Left hindlimb (tissue), 1 donor: ENCODE measurements around the gene RNF7.
A peak's percentile ranks its signal among the peaks of the same experiment; 100 is the strongest.
"Not testable (repeated sequence)": the region's sequence is repeated elsewhere in the genome, so short reads cannot be mapped to it uniquely, and the experiment has no call there.

Experiments used
- DNase-seq: peaks from one replicate; pipeline ENCODE4 v3.0.0-alpha.2; 2018

Gene RNF7

DNA sequence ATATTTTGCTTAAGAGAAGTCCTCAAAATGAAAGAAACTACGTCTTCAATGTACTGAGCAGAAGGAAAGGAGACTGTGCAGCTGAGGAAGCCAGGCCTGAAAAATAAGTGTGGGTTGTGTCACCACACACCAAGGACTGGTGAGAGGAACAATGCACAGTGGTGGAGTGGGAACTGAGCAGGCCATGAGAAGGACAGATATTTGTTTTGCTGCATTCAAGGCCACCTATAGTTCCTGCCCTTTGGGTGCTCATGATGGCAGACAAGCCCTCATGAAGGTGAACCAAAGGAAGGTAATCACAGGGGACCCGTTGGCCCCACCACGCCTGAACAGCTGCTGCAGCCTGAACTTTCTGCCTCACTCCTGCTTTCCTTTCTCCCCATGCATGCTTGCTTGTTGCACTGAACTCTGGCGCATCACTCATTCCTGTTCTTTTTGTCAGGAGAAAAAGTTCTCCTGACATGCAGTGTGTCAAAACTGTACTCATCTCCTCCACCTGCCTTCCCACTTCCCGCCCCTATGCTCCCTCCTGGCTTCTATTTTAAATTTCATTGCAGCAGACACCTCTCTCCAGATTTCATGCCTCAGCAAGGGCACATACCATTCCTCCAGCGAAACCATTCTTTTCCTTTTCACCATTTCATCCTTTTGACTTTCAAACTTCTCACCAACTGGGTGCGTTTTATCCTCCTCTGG, 2.2 kb upstream of the RNF7 start:
- no peak for DNase-seq

DNA sequence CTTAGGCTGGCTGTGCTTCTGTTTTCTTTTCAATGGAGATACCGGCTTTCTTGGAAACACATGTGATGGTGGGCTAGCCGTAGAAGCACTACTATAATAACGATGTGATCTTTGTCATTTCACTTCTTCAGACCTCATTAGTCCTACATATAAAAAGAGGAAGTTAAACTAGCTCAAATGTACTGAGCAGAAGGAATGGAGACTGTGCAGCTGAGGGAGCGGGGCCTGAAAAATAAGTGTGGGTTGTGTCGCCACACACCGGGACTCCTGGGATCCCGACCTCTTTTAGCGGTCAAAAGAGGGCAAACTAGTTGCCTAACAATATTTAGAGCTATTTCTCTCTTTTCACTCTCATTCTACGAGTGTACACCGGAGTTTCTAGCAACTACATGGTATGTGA, 1.0 kb upstream of the RNF7 start:
- DNase-seq, result no peak

DNA sequence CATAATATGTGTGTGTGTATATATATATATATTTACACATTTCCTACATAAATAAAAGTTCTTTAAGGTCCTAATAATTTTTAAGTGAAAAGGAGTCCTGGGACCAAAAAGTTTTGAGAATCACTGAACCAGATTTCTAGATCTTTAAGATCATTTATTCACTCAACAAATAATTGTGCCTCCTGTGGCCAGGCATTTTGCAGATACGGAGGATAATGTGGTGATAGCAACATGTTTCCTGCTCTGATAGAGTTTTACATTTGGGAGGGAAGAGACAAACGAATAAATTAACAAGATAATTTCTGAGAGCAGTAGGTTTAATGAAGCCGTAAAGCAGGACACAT, 448 bp upstream of the RNF7 start:
- no peak for DNase-seq

DNA sequence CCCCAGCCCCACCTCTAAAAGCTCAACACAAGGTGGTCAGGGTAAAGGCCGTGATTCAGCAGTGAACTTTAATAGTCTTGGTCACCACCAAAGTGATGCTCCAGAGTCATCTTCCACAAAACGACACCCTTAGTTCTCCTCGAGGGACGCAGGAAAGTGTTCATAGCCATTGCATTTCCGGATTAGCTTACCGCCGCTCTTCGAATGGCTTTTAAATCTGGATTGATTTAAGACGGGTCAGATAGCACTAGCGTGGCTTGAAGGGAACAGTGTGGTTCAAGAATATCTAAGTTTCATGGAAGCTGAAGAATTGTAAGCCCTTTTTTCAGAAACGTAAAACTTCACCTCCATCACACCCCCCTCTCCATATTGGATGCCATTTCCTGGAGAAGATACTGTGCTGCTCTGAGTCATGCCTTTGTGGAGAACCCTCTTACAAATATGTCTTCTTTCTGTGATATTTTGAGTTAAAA, 829 bp downstream of the RNF7 start:
- peak; percentile 34 for DNase-seq

DNA sequence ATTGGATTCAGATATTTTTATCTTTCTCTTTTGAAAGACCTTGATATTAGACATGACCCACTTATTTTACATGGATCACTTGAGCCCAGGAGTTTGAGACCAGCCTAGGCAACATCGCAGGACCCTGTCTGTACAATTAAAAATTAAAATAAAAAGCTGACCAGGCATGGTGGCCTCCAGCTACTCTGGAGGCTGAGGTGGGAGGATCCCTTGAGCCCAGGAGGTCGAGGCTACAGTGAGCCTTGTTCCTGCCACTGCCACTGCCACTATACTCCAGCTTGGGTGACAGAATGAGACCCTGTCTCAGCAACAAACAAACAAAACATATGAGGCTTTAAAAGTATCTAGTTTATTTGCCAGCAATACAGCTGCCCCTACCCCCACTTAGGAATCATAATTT, 1.6 kb downstream of the RNF7 start:
- DNase-seq, result no peak

DNA sequence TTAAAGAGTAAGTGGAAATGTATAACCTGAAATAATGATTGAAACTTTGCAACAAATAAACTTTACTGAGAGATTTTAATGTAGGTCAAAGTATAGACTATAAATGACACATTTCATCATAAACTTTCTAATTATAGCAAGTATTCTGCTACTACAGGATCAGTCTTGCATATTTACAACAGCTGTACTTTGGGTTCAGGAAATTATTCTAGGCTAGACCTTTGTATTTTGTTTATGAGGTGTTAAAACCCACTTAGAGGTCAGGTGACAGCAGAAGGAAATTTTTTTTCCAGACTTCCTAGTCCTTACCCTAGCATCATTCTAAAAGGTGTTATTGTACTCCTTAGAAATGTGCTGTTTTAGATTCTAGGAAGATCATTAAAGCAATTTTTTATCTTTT, 2.3 kb downstream of the RNF7 start:
- DNase-seq, result no peak

DNA sequence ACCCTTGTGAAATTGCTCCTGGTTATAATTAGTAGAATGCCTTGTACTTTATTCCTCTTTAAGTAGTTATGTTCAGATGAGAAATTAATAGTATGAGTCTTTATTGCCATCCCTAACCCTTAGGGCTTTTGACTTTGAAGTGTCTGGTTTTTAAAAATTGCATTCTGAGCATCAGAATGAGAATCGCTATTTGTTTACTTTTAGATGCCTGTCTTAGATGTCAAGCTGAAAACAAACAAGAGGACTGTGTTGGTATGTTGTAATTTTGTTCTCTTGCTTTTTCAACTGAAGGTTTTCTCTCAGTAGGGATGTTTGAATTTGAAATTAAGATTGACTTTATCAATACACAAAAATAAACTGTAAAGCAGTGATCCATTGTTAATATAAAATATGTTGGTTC, 5.2 kb downstream of the RNF7 start:
- no peak for DNase-seq

DNA sequence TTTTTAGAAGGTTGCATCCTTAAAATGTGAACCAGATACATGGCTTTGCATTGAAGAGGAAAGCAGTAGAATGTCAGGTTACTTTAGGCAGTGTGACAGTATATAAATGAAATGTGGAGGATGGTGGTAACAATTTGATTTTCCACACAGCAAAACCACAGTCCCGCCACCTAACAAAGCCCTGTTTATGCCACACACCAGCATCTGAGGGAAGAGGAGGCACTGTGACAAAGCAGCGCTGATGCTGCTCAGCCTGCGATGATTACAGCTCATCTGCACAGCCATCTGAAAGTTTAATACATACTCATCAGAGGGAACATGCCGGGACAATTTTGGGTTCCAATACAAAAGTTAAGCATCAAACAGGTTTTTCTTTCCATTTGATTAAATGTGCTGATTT, 8.9 kb downstream of the RNF7 start:
- no peak for DNase-seq

DNA sequence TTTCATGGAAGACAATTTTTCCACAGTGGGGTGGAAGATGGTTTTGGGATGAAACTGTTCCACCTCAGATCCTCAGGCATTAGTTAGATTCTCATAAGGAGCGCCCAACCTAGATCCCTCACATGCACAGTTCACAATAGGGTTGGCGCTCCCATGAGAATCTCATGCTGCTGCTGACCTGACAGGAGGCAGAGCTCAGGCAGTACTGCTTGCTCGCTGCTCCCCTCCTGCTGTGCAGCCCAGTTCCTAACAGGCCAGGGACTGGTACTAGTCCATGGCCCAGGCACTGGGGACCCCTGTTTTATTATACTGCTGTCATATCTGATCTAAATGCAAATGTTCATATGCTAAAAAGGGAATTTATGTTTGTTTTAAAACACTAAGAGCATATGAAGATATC, 15.3 kb downstream of the RNF7 start:
- DNase-seq, result no peak

DNA sequence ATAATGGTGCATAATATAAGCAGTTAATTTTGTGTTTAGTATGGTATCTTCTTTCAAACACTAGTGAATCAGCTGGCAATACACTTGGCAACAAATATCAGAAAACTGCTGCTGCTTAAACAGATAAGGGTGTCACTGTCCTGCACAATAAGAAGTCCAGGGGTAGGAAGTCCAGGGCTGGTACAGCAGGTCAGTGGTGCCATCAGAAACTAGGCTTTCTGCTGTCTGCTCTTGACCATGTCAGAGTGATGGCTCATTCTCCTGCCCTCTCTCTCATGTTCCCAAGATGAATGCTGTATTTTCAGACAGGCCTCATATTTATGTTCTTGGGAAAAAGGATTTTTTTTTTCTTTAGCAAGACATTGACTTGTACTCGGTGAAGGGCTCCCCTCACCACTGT, 15.9 kb downstream of the RNF7 start:
- DNase-seq, result no peak

DNA sequence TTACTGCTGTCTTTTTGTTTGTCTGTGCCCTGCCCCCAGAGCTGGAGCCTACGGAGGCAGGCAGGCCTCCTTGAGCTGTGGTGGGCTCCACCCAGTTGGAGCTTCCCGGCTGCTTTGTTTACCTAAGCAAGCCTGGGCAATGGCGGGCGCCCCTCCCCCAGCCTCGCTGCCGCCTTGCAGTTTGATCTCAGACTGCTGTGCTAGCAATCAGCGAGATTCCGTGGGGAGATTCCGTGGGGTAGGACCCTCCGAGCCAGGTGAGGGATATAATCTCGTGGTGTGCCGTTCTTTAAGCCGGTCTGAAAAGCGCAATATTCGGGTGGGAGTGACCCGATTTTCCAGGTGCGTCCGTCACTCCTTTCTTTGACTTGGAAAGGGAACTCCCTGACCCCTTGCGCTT, 24.5 kb downstream of the RNF7 start:
- DNase-seq, result not testable (repeated sequence)

DNA sequence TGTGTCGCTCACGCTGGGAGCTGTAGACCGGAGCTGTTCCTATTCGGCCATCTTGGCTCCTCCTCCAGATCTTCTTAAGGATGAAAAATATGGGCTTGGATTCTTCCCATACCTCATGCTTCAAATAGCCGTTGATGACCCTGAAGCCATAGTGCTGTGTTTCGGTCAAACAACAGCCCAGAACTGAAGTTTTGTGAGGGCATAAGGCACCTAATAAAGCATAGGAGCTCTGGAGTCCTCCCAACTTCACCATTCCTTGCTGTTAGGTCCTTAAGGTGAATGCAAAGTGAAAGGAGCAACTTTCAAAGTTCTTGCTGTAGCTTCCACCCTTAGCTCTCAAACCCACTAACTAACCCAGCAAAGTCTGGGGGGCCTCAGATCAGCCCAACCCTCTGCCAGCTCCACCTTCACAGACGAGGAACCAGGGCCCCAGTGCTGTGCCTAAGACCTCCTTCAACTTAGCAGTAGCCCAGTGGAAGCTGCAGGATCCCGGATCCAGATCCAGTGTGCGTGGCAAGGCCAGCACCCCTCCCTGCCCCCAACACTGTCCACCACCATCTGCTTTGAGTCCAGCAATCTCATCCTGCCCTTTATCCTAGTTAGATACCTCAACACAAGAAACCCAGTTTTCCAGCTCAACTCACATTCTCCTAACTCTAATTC, 25.1 kb downstream of the RNF7 start, which contains the start of gene GRK7:
Gene GRK7 (plus strand): TSS at position 321 of the 663 bp plus-strand sequence. CDS start 14,877 bp downstream, outside the sequence.
- DNase-seq, result no peak

DNA sequence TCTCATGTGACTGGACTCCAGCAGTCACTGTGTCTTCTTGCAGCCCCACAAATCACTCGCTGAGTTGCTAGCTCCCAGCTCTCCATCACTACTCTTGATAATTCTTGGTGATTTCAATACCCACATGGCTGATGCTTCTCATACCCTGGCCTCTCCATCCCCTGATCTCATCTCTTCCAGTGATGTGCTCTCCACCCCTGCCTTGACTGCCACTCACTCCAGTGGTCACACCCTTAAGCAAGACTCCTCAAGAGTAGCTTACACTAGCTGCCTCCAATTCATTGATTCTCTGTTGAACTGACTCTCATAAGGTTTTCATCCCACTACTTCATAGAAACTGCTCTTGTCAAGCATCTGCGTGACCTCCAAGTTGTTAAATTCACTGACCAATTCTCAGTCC, 25.9 kb downstream of the RNF7 start:
- DNase-seq, result no peak

DNA sequence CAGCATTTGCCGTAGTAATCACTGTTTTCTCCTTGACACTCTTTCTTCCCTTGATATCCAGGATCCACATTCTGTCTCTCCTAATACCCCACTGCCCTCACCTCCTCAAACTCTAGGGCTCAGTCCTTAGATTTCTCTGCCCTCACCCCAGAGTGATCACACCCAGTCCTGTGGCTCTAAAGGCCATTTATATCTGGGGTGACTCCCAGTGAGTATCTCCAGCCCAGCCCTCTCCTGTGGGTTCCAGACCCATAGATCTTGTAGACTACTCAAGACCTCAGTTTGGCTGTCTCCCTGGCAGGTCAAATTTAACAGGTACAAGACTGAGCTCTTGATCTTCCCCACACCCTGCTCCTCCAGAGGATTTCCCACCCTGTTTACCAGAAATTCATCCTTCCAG, 26.4 kb downstream of the RNF7 start:
- DNase-seq, result no peak

DNA sequence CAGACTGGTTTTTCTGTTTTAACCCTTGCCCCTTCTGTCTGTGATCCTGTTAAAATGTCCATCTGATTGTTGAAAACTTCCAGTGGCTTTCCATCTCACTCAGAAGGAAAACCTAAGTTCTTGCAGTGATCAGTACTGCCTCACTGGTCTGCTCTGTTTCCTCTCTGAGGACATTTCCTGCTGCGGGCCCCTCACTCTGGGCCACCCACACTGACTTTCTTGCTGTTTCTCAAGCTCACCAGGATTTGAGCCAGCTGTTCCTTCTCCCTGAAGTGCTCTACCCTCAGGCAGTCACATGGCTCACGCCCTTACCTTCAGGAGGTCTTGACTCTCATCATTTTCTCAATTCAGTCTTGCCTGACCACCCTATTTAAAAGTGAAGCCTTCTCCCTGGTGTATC, 26.9 kb downstream of the RNF7 start:
- no peak for DNase-seq

DNA sequence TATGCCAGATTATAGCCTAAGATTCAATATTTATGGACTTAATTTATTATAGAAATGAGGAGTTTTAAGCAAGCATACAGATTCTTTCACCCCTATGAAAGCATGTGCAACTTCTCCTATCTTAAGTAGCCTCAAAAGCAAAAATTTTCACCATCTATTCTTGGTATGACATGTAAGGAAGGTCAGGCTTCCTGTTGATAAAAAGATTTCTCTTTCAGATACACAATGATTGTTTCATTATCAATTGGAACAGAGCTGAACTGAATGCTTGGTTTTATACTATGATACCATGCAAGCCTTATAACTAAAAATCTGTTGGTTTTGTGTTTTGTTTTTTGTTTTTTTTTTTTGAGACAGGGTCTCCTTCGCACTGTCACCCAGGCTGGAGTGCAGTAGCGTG, 29.0 kb downstream of the RNF7 start:
- no peak for DNase-seq

DNA sequence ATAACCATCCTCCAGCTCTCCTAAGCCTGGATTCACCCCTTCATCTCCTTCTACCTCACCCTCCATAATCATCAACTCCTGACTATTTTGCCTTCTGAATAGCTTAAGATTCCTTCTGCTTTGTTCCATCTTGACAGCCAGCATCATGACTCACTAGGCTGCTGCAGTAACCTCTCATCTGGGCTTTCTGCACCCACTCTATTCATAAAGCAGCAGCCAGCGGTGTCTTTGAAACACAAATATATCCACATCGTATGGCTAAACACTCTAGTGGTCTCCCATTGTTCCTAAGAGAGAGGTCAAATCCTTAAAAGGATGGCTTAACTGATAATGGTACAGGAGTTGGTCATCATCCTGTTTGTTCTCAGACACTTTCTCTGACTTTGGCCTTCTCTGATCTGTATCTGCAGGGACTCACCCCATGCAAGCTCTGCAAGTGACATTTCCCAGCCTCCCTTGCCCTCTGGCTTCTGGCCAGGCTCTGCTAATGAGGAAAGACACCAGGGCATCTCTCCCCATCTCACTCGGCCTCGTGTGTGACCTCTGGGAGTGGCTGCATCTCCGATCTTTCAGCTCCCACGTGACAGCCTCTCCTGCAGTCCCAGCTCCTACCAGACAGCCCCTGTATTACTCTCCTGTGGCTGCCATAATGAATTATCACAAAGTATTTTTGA, 31.3 kb downstream of the RNF7 start:
- DNase-seq, result no peak

DNA sequence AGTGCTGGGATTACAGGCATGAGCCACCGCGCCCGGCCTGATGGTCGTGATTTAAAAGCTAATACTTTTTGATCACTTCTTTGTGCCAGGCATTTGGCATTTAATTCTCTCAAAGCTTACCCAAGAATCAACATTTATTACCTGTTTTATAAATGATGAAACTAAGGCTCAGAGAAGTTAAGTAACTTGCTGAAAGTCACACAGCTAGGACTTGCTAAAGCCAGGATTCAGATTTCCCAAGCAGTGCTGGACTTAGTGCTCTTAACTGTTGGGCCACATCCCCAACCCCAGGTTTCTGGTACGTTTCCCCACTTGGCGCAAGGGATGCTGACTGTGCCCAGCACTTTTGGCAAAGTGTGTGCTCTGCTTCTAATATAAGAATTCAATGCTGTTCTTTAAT, 35.6 kb downstream of the RNF7 start:
- DNase-seq, result no peak

DNA sequence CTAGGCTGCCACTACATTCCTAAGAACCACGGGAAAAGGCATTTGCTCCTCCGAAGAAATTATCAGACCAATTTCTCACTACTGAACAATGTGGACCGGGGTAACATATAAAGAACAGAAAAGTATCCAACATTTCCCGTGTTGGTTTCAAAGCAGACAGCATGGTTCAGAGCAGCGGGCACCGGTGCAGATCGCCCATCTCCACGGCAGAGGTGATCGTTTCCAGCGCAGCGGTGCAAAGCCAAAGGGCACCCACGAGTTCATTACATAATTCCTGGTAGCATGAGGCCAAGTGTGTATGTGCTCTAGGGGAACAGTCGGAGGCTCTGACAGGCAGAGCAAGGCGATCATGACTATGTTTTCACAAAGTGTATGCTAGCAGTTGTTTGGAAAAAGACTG, 38.3 kb downstream of the RNF7 start:
- no peak for DNase-seq

DNA sequence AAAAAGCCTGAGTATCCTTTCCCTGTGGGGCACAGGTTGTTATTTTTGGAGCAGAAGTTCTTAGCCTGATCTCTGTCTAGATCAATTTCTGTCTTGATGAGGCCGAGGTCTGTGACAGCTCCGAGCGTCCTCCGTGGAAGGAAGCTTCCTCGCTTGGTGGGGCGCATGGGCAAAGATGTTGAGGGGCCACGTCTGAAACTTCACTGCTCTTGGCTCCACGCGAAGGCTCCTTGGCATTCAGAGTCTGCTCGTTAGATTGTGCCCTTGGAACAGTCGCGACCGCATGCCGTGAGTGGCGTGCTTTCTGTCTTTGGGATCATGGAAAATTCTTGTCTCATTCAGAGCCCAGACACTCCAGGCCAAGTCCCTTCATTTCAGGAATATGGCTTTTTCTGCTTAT, 38.8 kb downstream of the RNF7 start:
- DNase-seq, result no peak

DNA sequence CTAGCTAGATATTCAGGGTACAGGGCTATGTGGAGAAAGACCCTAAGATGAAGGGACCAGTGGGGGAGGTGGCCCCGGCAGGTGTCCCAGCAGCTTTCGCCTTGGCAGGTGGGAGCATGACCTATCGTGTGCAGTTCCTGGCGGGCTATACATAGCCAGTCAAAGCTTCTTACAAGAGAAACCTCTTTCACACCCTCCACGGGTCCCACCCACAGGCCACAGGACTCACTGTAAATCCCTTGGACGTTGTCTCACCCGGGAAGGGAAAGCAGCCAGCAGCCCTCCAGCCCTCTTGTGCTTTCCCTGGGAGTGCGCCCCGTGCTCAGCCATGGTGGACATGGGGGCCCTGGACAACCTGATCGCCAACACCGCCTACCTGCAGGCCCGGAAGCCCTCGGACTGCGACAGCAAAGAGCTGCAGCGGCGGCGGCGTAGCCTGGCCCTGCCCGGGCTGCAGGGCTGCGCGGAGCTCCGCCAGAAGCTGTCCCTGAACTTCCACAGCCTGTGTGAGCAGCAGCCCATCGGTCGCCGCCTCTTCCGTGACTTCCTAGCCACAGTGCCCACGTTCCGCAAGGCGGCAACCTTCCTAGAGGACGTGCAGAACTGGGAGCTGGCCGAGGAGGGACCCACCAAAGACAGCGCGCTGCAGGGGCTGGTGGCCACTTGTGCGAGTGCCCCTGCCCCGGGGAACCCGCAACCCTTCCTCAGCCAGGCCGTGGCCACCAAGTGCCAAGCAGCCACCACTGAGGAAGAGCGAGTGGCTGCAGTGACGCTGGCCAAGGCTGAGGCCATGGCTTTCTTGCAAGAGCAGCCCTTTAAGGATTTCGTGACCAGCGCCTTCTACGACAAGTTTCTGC, 40.1 kb downstream of the RNF7 start:
- no peak for DNase-seq

DNA sequence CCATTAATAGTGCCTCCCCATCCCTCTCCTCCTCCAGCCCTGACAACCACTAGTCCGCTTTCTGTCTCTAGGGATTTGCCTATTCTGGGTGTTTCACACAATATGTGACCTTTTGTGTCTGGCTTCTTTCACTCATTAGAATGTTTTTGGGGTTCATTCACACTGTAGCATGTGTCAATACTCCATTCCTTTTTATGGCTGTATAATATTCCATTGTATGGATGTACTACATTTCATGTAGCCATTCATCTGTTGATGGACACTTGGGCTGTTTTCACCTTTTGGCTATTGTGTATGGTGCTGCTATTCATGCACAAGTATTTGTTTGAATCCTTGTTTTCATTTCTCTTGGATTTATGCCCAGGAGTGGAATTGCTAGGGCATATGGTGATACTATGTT, 41.6 kb downstream of the RNF7 start:
- no peak for DNase-seq

DNA sequence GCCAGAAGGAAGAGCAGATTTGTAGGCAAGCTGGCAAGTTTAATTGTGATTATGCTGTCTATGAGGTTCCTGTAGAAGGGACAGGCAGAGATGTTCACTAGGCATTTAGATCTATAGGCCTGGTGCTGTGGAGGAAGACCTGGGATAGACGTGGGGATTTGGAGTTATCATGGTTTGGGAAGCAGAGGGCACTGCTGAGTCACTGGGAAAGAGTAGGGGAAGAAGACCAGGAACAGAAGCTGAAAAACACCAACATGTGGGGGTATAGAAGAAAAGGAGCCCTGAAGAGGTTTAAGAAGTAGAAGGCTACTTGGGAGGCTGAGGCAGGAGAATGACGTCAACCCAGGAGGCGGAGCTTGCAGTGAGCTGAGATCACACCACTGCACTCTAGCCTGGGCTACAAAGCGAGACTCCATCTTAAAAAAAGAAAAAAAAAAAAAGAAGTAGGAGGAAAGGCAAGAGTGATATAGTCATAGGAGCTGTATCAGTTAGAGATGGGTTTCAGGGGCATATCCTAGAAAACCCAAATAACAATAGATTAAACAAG, 44.4 kb downstream of the RNF7 start:
- DNase-seq, result no peak
